A549 treated with Hydrocortisone at 1 μM for 4 hours (cell line): ENCODE measurements around the gene MCCC2. TPM values are rescaled to one million over a fixed set of nuclear protein-coding genes. Genes with fewer than 3 reads are reported as not detected.

Experiments used
- total RNA-seq: library from RNA; stranded (reverse); fragments of 200-300 nt; extraction: Qiagen RNA extraction; gene quantifications from 5 replicates; pipeline ENCODE4 v1.2.3, GENCODE V29; 2022

The MCCC2 gene
- total RNA-seq: 39.7 to 47.5 TPM (median 41.9 TPM) in 5 replicates

DNA sequence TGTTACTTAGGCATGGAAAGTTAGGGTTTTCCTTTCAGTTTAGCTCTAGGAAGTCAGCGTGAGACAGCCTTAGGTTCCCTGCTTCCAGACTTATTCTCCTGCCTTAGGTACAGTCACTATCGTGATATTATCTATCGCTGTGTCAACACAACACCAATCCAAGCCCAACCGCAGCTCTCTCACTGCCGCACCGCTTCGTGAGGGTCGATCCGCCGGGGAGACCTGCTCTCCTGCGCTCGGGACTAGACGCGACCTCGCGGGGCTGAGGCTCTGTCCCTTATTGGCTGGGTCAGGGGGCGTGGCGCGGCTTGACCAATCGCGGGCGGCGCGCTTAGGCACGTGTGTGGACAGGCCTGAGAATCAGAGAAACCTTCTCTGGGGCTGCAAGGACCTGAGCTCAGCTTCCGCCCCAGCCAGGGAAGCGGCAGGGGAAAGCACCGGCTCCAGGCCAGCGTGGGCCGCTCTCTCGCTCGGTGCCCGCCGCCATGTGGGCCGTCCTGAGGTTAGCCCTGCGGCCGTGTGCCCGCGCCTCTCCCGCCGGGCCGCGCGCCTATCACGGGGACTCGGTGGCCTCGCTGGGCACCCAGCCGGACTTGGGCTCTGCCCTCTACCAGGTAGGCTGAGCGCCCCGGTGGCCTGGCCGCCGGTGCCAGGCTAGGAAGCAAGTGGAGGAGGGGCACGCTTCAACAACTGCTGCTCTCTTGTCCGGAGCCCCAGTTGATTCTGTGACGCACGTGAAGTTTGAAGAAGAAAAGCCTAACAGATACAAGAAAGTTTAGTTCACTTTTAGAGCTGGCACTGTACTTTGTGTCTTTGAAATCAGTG lies at the start of gene MCCC2:
TSS of gene MCCC2 (plus strand) at position 400 of the 825 bp plus-strand sequence. CDS start at position 486, 86 bp downstream.

Other genes with a start within 250 kb of the MCCC2 start
- 7.6 to 12.8 TPM (median 9.3 TPM) in 5 replicates for gene BDP1, start 131.7 kb upstream of the MCCC2 start, total RNA-seq
- gene CARTPT, start 131.9 kb downstream of the MCCC2 start, total RNA-seq: not detected in 5 replicates